HG03025 (cell line): ENCODE data around the gene TBX20.
"Not testable (repeated sequence)": the region's sequence is repeated elsewhere in the genome, so short reads cannot be mapped to it uniquely, and the experiment has no call there.

ENCODE experiments used
- ATAC-seq: cut with Tn5 transposase; IDR thresholded peaks from one replicate; pipeline ENCODE4 v1.9.1; 2021; ENCODE audit warnings: mild to moderate bottlenecking, moderate library complexity; ENCODE audit not compliant: unreplicated experiment, low FRiP score

TBX20 gene

DNA sequence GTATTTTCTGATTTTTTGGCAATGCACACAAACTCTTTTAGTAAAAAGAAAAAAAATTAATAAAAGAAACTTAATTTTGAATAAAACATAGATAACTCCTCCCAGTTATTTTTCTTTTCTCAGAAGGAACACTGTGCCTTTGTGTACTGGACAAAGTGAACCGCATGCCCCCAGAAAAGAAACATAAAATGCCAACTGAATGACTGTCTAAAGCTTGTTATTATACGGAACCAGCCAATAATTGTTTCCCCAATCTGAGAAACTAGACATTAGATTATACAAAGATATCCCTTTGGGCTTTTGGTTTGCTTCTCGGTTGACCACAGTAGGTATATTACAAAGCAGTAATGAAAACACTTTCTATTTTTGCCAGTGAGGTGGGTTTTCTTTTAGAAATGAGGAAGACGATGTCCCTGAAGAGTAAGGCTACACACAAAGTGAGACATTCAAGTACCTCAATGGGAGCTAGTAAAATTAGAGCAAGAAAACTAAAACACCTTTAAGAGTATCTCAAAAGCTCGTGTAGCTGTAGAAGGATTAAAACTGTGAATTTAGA, 25.3 kb downstream of the TBX20 start:
- ATAC-seq = not testable (repeated sequence)

DNA sequence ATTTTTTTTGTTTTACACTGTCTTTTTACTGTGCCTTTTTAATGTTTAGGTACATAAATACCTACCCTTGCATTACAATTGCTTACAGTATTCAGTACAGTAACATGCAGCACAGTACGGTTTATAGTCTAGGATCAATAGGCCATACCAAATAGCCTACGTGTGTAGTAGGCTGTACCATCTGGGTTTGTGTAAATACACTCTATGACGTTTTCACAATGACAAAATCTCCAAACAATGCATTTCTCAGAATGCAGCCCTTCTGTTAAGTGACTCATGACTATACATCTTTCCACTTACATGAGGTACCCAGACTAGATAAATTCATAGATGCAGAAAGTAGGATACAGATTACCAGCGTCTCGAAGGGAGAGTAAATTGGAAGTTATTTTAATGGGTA, 26.5 kb downstream of the TBX20 start:
- not testable (repeated sequence) for ATAC-seq

DNA sequence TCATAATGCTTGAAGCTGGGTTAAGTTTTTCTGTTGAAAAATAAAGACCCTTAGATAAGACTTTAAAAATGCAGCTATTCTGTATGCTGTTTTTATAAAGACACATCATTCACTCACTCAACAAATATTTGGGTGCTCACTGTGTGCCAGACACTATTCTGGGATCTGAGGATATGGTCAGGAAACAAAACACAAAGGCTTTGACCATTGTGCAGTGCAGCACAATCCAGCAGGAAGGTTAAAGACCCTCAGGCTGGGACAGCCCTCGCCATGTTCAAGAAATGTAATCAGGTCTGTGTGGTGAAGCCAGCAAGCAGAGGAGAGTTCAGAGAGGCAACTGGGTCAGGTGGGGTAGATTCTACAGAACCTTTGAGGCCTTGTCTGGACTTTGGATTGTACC, 31.5 kb downstream of the TBX20 start:
- not testable (repeated sequence) for ATAC-seq

DNA sequence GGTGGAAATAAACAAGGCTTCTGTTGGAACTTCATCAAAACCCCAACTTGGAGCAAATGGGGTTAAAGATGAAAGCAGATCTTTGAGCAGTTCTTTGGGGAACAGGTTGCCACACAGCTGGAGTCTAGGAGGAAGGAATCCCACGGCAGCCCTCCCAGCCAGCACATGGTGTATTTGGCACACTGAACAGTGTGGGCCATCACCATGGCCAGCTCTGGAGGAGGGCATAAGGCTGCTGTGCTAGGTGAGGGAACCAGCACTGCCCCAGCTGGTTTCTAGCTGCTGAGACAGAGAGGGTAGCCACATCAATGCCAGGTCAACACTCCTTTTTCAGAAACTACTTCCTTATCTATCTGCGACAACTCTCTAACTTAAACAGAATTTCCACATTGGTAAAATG, 33.7 kb downstream of the TBX20 start:
- not testable (repeated sequence) for ATAC-seq

DNA sequence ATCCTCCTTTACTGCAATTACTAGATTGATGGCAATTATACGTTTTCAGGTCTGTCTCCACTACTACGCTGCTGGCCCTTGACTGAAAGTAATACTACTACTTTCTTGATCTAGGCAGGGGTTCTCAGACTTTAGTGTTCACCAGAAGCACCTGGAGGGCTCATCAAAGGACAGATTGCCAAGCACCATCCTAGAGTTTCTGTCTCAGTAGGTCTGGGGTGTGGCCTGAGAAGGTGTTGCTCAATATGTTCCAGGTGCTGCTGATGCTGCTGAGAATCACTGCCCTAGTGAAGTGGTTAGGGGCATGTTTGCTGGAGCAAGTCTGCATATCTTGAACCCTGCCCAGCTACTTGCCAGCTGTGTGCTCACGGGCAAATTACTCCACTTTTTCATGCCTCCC, 37.9 kb downstream of the TBX20 start:
- peak; percentile 28 for ATAC-seq

DNA sequence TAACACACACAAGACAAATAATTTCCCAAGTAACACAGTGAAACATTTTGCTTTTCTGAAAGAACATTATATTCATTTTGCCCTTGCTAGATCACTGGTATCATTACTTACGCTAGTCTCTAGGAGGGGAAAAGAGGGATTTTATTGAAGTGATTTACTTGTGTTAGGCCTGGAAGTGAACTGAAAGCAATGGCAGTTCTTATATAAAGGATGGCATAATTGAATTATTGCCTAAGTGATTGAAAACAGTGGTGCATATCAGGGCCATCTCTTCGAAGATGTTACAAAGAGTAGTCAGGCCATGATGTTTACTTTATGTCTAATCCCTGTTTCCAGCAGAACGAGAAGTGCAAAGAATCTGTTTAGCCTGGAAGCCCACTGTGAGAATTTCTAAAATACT, 38.8 kb downstream of the TBX20 start:
- ATAC-seq = not testable (repeated sequence)

DNA sequence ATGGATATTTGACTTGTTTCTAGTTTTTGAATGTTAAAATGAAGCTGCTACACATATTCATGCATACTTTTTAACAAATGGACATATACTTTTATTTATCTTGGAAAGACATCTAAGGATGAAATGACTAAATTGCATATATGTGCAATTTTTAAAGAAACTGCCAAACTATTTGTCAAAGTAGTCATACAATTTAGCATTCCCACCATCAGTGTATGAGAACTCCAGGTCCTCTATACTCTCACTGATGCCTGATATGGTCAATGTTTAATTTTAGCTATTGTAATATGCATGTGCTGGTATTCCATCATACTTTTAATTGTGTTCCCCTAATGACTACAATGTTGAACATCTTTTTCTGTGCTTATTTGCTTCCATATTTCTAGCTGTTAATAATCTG, 47.0 kb downstream of the TBX20 start:
- ATAC-seq = not testable (repeated sequence)

DNA sequence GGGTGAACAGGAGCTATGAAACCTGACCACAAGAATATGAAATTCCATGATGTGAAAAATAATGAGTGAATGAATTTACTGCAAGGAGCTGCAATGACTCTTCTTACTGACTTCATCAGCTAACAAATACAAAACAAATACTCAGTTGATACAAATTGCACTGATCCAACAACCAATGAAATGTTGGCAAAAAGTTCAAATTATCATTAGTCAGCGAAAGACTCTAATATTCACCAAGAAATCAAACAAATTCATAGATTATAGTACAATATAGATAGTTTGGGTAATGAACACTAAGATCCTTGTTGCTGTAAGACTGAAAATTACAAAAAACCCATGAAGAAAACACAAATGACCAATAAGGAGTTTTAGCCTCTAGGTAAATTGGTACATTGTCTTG, 49.0 kb downstream of the TBX20 start:
- not testable (repeated sequence) for ATAC-seq

DNA sequence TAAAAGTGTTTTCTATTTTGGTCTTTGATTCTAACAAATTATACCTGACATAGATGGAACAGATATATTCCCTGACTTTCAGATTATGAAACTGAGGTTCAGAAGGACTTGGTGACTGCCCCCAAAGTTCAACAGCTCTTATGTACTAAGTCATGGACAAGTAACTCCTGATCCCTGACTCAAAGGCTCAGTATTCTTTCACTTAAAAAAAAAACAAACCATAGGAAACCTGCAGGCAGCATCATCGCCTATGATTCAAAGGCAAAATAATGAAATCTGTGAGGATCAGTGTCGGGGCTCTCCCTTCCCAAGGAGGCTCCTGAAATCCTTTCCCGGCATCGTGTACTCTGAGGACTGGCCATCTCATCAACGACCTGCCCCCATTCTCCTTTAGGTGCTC, 49.9 kb downstream of the TBX20 start:
- ATAC-seq = not testable (repeated sequence)

DNA sequence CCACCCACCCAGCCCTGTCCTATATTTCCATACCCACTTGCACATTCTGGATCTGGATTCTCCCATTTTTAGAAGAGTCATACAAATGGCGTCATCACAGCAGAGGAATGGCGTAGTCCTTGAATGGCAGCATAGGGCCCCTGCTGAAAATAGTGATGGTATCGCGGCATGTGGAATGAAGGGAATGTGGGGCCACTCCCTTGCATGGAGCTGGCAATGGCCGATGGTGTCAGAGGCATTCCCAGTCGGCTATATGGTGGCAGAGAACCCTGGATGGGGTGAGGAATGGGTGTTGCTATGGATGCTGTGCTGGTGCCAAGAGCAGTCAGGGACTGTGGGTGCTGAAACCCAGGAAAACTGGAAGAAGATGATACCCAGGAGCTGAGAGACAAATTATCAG, 51.5 kb downstream of the TBX20 start:
- not testable (repeated sequence) for ATAC-seq

DNA sequence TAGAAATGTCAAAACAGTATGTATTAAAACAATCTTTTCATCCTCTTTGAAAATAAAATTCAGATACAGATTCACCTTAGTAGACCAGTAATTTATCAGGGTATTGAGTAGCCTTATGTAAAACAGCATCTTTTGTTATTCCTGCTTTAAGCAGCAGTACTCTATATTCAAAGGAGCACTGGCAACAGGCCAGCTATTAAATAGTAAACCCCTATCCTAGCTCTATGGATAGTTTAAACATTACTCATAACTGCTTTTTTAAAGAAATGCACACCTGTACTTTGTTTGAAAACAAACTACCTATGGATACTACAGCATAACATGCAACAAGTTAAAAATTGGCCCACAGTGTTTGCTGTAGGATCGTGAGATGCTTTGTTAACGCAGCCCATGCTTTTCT, 53.7 kb downstream of the TBX20 start:
- ATAC-seq = not testable (repeated sequence)

DNA sequence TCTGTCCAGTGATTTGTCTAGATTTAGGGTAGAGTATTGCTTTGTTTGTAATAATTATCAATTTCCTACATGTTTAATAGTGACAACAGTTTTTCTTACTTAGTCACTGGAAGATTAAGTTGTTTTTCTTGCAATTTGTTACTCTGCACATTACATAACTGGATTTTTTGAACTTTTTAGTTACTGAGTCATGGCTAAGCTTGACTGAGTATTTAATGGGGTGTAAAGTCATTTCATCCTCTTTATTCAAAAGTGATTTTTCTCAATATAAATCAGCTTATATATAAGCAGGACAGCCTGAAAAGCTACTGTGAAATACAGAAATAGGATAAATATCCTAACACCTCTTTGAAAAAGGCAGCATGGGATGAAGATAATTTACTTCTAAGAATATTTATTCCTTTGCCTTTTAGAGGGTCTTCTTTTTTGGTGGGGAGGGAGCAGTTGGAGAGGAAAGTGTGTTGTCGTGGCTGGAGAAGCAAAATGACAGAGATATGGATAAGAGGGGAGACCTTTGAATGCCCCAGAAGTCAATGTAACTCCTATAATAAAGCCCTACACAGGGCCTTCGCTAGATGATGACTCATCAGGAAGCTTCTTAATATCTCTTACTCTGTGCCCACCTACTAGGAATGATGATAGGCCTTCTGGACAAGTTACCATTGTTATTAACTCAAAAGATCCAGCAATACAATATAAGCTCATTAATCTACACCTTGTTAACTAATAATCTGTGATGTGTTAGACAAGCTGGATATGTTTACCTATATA, 55.3 kb downstream of the TBX20 start:
- not testable (repeated sequence) for ATAC-seq

DNA sequence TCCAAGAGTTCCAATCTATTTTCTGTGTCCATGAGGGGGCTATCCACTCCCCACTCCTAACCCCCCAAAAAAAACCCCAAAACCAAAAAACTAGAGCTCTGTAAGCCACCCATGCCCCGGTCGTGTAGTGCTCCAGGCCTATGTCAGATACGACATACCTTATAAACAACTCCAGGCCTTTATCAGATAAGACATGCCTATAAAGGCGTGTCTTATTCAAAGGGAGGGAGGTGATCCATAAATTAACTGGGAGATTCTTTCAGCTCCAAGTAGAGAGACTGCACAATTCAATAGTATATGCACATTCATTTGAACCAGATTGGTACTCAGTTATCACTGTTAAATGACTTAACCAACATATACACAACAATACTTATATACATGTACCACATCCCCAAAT, 62.3 kb downstream of the TBX20 start:
- ATAC-seq = not testable (repeated sequence)

DNA sequence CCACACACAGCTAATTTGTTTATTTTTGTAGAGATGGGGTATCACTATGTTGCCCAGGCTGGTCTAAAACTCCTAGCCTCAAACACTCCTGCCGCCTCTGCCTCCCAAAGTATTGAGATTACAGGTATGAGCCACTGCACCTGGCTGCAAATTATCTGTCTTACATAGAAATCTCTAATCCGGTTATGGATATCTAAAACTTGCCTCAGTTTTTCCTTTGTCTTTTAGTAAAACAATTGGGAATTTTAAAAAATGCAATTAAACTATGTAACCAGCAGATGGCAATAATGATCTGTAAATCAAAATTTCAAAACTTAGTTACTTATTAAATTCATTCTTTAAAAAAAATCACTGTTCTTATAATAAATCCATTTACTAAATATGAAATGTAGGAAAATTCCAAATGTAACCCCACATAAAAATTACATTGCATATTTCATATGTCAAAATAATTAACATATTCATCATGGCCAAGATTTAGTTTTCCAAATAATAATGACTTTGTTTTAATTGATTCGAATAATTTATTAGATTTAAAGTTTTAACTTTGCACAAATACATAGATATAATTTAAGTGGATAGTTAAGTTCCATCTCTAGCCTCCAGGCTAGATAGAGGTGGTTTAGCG, 63.6 kb downstream of the TBX20 start:
- ATAC-seq = not testable (repeated sequence)

DNA sequence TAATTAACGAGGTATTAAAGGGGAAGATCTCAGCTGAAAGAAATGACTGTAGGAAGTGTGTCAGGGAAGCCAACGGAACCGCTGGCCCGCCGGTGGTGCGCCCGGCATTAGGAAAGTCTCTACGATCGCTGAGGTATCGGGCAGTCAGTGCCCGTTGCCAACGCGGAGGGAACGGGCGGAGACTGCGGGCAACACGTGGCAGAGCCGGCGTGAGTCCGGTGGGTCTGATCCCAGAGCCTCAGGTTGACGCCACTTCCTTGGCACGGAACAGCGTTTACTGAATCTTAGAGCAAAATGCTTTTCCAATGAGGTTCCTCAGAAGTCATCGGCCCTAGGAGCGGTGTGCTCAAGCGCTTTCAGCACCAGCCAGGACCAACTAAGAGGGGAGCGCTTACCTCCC, 67.1 kb downstream of the TBX20 start:
- not testable (repeated sequence) for ATAC-seq

DNA sequence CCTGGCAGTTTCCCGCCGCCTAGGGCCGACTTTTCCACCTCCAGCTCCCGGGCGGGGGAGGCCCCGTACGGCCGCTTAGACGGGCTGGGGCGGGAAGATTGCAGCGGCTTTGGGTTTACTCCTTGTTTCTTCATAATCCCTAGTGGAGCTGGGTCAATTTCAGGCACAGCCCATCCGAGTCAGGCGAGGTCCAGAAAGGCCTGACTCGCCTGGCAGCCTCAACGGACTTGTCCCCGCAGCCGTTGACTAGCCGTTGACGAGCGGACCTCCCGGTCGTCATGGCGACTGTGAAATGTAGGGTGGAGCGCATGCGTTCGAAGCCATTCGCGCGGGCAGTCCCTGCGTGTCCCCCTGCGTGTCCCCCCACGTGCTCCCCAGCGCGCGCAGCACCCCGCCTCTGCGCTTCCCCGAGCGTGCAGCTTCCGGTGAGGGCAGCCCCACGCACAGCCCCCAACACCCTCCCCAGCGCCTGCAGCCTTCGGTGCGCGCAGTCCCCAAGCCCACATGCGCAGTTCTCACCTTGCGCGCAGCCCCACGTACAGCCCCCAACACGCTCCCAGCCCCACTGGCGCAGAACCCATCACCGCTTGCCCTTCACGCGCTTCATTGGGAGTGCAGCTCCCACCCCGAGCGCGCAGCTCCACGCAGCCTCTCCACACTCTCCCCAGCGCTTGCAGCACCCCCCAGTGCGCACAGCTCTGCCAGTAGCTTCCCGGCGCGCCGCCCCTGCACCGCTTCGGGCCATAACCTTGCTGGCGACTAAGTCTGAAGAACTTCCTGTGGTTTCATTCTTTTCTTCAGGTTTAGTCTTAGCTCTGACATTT, 67.8 kb downstream of the TBX20 start:
- no peak for ATAC-seq

DNA sequence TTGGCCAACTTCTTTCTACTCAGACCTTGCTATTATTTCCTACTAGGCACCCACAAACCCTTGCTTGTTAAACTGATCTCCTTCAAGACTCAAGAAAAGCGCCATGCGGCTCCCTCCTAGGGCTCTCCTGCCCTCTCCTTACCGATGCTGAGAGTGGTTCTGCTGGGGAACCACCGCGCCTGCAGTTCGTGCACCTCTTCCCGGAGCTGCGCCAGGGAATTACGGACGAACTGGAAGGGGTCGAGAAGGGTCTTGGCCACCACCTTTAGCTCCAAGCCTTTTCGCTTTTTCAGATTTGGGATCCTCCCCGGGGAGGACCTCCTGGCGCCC, 68.4 kb downstream of the TBX20 start:
- ATAC-seq = not testable (repeated sequence)

DNA sequence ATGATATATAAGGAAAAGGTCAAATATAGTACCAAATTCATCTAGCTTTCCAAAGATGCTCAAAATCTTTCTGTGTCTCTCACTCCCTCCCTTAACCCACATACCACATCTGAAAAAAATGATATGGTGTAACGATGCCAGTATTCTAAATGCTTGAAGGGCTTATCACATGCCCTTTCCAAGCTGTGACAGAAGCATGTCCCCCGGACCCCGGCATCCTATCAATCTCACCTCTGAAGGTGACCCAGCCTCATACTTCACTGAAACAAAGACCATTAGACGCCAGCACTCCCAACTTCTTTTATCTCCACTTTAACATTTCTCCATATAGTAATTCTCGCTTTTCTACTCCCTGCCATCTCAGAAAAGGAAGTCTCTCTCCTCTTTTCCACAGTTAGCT, 68.9 kb downstream of the TBX20 start:
- not testable (repeated sequence) for ATAC-seq

DNA sequence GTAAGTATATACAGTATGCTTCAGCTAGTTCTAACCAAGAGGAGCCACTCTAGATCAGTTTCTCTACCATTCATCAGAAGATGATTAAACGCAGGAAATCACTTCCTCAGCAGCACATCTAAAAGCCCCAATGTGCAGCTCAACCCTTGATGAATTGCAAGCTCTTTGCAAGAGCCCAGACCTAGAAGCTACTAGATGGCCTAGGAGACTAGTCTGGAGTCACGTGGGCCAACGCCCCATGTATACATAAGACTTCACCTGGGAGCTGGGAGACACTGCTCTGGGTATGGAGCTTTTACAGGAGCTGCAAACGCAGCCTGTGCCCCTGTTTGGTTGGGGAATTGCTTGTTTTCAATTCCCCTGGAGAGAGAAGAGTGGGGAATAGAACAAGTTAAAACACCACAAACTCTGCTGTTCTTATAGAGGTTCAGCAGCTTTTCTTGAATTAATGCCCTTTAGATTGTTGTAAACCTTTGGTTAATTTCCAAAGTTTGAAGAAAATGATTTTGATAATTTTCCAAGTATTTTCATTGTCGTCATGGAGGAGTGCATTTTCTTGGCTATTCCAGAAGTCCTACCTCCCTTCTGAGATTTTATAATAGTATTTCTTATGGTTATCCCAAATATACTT, 69.9 kb downstream of the TBX20 start:
- ATAC-seq = not testable (repeated sequence)

DNA sequence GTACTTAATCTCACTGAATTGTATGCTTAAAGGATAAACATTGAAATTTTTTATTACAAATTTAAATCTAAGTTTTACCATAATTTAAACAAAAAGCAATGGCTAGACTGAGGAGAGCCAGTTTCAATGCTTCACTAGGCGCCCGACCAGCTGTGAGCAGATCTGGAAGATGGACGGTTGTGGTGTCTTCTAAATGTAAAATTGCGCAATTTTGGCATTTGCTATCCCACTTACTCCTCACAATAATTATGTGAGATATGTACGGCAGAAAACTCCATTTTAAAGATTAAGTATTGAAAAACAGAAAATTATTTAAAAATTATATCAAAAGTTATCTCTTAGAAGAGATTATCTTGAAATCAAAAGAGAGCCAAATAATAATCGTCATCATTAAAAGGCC, 73.2 kb downstream of the TBX20 start:
- ATAC-seq = not testable (repeated sequence)

DNA sequence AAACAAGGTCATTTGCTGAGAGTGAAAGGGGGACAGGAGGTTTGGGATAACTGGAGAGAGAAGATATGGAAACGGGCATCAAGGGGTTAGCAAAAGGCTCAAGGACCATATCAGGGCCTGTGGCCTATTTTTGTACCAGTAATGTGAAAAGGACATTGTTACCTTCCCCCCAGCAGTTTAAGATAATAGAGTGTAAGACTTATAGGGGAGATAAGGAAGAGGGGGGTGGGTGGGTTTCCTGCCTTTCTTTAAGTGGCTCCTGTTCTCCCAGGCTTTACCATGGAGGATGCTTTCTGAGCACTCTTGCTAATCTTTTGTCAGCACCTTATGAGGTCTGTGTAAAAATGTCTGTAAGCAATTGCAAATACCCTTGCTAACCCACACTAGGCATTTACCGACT, 80.7 kb downstream of the TBX20 start:
- ATAC-seq = not testable (repeated sequence)
